ENCODE measurements around the gene AKAP12.

DNA sequence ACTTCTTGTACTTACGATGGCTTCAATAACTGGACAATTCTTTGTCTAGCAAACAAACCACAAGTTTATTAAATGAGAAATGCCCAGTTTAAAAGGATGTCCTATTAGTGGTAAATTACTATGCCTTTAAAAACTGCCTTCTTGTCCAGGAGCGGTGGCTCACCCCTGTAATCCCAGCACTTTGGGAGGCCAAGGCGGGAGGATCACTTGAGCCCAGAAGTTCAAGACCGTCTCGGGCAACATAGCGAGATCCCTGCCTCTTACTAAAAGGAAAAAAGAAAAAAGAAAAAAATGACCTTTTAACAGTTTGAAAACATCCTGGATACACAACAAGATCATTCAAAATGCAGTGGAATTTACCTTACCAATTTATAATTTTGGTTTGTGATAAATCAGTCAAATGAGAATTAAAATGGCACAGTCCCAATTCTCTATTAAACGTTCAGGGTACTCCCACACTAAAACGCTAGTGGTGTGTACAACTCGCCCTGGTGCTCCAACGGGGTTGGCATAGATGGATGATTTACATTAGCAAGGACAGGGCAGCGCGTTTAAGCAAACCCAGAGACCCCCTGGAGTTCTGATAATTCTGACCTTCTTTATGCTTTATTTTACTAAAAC lies 149.3 kb downstream of the AKAP12 start:
- TF ChIP-seq, protein P1, sequence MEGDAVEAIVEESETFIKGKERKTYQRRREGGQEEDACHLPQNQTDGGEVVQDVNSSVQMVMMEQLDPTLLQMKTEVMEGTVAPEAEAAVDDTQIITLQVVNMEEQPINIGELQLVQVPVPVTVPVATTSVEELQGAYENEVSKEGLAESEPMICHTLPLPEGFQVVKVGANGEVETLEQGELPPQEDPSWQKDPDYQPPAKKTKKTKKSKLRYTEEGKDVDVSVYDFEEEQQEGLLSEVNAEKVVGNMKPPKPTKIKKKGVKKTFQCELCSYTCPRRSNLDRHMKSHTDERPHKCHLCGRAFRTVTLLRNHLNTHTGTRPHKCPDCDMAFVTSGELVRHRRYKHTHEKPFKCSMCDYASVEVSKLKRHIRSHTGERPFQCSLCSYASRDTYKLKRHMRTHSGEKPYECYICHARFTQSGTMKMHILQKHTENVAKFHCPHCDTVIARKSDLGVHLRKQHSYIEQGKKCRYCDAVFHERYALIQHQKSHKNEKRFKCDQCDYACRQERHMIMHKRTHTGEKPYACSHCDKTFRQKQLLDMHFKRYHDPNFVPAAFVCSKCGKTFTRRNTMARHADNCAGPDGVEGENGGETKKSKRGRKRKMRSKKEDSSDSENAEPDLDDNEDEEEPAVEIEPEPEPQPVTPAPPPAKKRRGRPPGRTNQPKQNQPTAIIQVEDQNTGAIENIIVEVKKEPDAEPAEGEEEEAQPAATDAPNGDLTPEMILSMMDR (IDR thresholded peaks at IDR 0.05): no peak
- no peak for TF ChIP-seq POLR2A (IDR thresholded peaks at IDR 0.05)
- TF ChIP-seq POLR2AphosphoS5 (IDR thresholded peaks at IDR 0.05): no peak
